Ectodermal cell (in vitro differentiated cells): Measurements from ENCODE around the gene LINGO3.

Experiments used
- H3K27ac ChIP-seq: 2 replicates; pipeline ENCODE4 v1.7.0; 2013; ENCODE audit warnings: mild to moderate bottlenecking, low read depth, low read length; ENCODE audit not compliant: insufficient read depth, poor library complexity, severe bottlenecking
- H3K27me3 ChIP-seq: 2 replicates; pipeline ENCODE4 v1.7.0; 2013; ENCODE audit warnings: mild to moderate bottlenecking, low read length; ENCODE audit not compliant: insufficient read depth, control insufficient read depth, poor library complexity, severe bottlenecking
- H3K36me3 ChIP-seq: one replicate; pipeline ENCODE4 v1.7.0; 2013; ENCODE audit warnings: low read length; ENCODE audit not compliant: control insufficient read depth, insufficient read depth
- H3K4me1 ChIP-seq: one replicate; pipeline ENCODE4 v1.7.0; 2013; ENCODE audit warnings: low read length; ENCODE audit not compliant: control insufficient read depth, insufficient read depth
- H3K4me3 ChIP-seq: 2 replicates; pipeline ENCODE4 v1.7.0; 2013; ENCODE audit warnings: low read depth, low read length, control low read depth; ENCODE audit not compliant: insufficient read depth
- H3K9me3 ChIP-seq: 2 replicates; pipeline ENCODE4 v1.7.0; 2013; ENCODE audit warnings: mild to moderate bottlenecking, low read length, moderate library complexity; ENCODE audit not compliant: control insufficient read depth
- WGBS, 2 experiments: methylation state at CpG; one replicate each; pipeline ENCODE4 v1.1.7; 2013; ENCODE audit warnings: missing lambda C conversion rate in 2 of 2; 5-methylcytosine and 5-hydroxymethylcytosine counted together

The LINGO3 gene

DNA sequence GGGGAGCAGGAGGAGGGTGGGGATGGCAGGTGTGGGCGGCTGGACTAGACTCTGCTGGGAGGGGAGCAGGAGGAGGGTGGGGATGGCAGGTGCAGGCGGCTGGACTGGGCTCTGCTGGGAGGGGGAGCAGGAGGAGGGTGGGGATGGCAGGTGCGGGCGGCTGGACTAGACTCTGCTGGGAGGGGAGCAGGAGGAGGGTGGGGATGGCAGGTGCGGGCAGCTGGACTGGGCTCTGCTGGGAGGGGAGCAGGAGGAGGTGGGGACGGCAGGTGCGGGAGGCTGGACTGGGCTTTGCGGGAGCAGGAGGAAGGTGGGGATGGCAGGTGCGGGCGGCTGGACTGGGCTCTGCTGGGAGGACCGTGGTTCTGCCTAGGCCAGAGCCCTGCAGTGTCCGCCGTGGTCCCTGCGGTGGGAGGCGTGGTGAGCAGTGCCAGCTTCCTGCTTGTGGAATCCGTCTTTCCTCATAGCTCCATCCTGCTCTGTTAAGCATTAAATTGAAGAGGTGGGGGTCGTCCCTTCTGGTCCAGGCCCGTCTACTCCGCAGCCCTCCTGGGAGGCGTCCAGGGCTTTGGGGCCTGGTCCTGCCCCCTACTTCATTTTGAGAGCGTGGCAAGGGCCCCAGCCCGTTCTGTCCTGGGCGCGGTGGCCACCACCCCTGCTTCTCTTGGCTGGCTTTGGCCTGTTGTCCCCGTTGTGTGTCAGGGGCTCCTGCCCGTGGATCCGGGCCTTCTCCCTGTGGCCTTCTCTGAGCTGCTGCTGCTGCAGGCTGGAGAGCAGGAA is 25.3 kb upstream of the LINGO3 start:
- Histone ChIP-seq H3K4me1 (peaks cover 18% of the 10 kb centered on the region), H3K36me3 (no peaks in the 10 kb centered on the region), H3K4me3 (no peak overlapping the region), H3K9me3 (no peaks in the 10 kb centered on the region), H3K27me3 (no peaks in the 10 kb centered on the region), H3K27ac (no peak overlapping the region)
- 91 to 92% methylated on average over 27 of the region's 27 CpGs for WGBS, 2 experiments

GRCh38 chr19:2332341-2333026 is 24.5 kb upstream of the LINGO3 start:
- Histone ChIP-seq H3K4me3 (no peak overlapping the region), H3K4me1 (peaks cover 16% of the 10 kb centered on the region), H3K36me3 (no peaks in the 10 kb centered on the region), H3K9me3 (no peaks in the 10 kb centered on the region), H3K27ac (no peak overlapping the region), H3K27me3 (no peaks in the 10 kb centered on the region)
- 91 to 93% methylated on average over 17 of the region's 17 CpGs for WGBS, 2 experiments

DNA sequence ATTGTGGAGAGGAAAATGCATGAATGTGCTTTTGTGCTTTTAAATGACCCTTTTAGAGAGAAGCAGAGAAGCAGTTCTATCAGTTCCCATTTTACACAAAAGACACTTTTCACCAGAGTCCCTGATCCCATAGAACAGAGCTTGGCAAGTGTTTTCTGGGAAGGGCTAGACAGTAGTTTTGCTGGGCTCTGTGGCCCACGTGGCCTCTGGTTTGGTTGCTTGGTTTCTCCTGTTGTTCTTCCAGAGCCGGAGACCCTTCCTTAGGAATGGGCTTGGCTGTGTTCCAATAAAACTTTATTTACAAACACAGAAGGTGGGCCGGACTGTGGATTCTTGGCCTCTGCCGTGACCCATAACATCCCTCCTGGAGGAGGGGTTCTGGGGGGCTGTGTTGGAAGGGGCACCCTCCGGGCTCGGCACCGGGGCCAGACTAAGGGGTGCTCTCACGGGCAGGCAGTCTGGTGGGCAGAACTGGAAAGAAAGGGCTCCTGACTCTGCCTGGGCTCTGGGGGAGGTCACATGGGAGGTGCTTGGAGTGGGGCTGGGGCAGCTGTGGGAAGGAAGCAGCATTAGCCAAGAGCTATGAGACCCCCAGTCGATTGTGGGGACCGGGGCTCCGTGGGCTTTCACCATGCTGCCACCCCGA is 23.8 kb upstream of the LINGO3 start:
- H3K4me1 ChIP-seq: peaks cover 19% of the 10 kb centered on the region
- H3K4me3 ChIP-seq: no peak overlapping the region
- no peaks in the 10 kb centered on the region for H3K27me3 ChIP-seq
- WGBS, 2 experiments: 85 to 88% methylated on average over 11 to 12 of the region's 12 CpGs
- no peak overlapping the region for H3K27ac ChIP-seq
- H3K36me3 ChIP-seq: no peaks in the 10 kb centered on the region
- no peaks in the 10 kb centered on the region for H3K9me3 ChIP-seq

- H3K4me3 ChIP-seq: no peak overlapping the region
- peak overlapping the region; percentile 32 for H3K27ac ChIP-seq
- no peaks in the 10 kb centered on the region for H3K36me3 ChIP-seq
- no peaks in the 10 kb centered on the region for H3K27me3 ChIP-seq
- WGBS, 2 experiments: 70 to 74% methylated on average over 20 of the region's 20 CpGs
- H3K9me3 ChIP-seq: no peaks in the 10 kb centered on the region
- H3K4me1 ChIP-seq: peaks cover 20% of the 10 kb centered on the region
Measured at GRCh38 chr19:2330632-2331284, 22.8 kb upstream of the LINGO3 start.

DNA sequence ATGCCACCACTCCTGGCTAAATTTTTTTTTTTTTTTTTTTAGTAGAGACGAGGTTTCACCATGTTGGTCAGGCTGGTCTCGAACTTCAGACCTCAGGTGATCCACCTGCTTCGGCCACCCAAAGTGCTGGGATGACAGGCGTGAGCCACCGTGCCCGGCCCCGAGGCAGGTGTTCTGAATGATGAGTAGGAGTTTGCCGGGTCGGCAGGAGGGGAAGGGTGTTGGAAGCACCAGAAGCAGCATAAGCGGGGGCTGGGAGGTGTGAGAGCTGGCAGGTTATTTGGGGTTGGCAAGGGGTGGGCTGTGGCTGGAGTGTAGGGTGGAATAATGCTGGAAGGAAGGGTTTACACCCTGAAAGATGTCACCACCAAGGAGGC is 22.3 kb upstream of the LINGO3 start:
- no peak overlapping the region for H3K4me3 ChIP-seq
- no peaks in the 10 kb centered on the region for H3K9me3 ChIP-seq
- H3K27ac ChIP-seq: no peak overlapping the region
- H3K27me3 ChIP-seq: no peaks in the 10 kb centered on the region
- H3K36me3 ChIP-seq: no peaks in the 10 kb centered on the region
- H3K4me1 ChIP-seq: peaks cover 20% of the 10 kb centered on the region
- WGBS, 2 experiments: 85 to 89% methylated on average over 10 of the region's 10 CpGs

DNA sequence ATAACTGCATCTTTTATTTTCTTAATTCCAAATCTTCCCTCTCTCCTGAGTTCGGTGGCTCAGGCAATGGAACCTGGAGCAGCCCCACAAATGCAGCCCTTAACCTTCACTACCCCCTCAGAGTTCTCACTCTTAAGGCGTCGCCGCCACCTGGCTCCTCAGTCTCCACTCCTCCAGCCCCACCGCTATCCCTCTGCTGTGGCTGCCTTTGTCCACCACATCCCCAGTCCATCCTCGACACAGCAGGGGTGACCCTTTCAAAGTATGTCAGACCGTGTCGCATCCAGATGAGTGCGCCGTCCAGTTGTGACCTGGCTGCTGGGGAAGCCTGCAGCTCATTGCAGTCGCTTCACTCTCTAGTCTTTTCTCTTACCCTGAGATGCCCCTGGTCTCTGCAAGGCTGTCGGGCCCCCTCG is 21.6 kb upstream of the LINGO3 start:
- H3K9me3 ChIP-seq: no peaks in the 10 kb centered on the region

GRCh38 chr19:2329149-2329478 is 21.2 kb upstream of the LINGO3 start:
- Histone ChIP-seq H3K4me3 (peak overlapping the region; percentile 97), H3K27ac (peak overlapping the region; percentile 76), H3K27me3 (no peaks in the 10 kb centered on the region), H3K36me3 (no peaks in the 10 kb centered on the region), H3K9me3 (no peaks in the 10 kb centered on the region), H3K4me1 (peaks cover 20% of the 10 kb centered on the region)
- WGBS, 2 experiments: 9 to 10% methylated on average over 16 of the region's 16 CpGs

More for the DNA sequence above, 21.6 kb upstream of the LINGO3 start:
- H3K36me3 ChIP-seq: no peaks in the 10 kb centered on the region
- H3K27ac ChIP-seq: peak overlapping the region; percentile 32
- H3K27me3 ChIP-seq: no peaks in the 10 kb centered on the region
- H3K4me3 ChIP-seq: peak overlapping the region; percentile 97
- 45 to 46% methylated on average over 13 of the region's 13 CpGs for WGBS, 2 experiments
- peaks cover 20% of the 10 kb centered on the region for H3K4me1 ChIP-seq

DNA sequence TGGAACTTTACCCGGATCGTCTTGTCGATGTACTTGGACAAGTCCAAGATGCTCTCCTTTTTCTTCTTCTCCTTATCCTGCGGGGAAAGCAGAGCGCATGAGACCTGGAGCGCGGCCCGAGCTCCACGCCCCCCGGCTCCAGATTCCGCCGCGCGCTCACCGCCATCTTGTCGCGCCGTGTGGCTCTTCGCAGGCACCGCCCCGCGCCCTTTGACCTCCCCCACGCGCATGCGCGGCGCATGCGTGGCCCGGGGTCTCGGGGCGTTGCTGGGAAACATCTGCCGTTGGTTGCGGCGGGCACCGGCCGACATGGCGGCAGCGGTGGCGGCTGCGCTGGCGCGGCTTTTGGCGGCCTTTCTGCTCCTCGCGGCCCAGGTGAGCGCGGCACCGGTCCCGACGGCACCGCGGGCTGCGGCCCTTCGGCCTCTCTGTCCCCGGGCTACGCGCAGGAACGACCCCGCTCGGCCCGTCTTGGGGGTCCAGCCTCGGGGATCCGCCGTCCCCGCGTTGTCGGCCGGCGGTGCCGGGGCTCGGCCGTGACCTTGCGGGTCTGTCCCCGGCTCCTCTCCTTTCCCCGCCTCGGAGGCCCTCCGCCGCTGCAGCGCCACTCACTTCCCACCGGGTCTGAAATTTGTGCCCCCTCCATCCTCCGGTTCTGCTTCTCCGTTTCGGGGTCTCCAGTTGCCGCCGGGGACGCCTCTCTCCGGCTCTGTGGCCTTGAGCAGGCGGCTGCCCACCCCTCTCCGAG is 20.6 kb upstream of the LINGO3 start, which contains the start of the genes LSM7 and SPPL2B:
Gene LSM7, minus strand, starts transcription at position 186 of the 748 bp plus-strand sequence. Its CDS starts 20 bp downstream, at position 166.
Gene SPPL2B, plus strand, starts transcription at position 284 of the 748 bp plus-strand sequence. Its CDS starts 26 bp downstream, at position 310.
- Histone ChIP-seq H3K4me3 (peak within 1 kb of the TSS; percentile 97), H3K27ac (peak within 1 kb of the TSS; percentile 76), H3K4me1 (peaks cover 20% of the 10 kb centered on the region), H3K27me3 (no peaks in the 10 kb centered on the region), H3K36me3 (no peaks in the 10 kb centered on the region), H3K9me3 (no peaks in the 10 kb centered on the region)
- WGBS, 2 experiments: 0% methylated on average over 89 of the region's 89 CpGs

DNA sequence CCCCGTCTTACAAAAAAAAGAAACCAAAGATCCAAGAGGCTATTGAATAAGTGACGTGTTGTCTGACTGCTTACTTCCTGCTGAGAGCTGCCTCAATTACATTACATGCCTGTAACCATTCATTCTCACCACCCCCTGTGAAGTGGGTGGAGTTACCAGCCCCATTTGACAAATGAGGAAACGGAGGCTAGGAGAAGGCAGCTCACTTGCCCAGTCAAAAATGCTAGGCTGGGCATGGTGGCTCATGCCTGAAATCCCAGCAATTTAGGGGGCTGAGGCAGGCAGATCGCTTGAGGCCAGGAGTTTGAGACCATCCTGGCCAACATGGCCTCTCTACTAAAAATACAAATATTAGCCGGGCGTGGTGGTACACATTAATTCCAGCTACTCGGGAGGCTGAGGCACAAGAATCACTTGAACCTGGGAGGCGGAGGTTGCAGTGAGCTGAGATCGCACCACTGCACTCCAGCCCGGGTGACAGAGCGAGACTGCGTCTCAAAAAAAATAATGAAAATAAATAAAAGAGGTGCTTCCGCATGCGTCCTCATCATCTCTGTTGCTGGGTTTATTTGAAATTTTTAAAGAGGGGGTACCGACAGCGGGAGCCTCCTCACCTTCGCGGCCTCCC is 19.9 kb upstream of the LINGO3 start:
- Histone ChIP-seq H3K36me3 (no peaks in the 10 kb centered on the region), H3K4me3 (peak overlapping the region; percentile 97), H3K4me1 (peaks cover 20% of the 10 kb centered on the region), H3K9me3 (no peaks in the 10 kb centered on the region), H3K27ac (peak overlapping the region; percentile 61), H3K27me3 (no peaks in the 10 kb centered on the region)
- WGBS, 2 experiments: 1 to 3% methylated on average over 18 of the region's 18 CpGs
